Stimulated activated CD4-positive, alpha-beta T cell treated with anti-CD3 and anti-CD28 coated beads, Interleukin-2, amount 100 ng/mL, for 24 hours (primary cell): Measurements from ENCODE around the gene BTNL2.

ENCODE experiments used
- DNase-seq, 2 donors: peaks; one replicate each; pipeline ENCODE4 v3.0.0-alpha.2; 2020

BTNL2 gene

GRCh38 chr6:32413427-32414047, 6.6 kb upstream of the BTNL2 start:
- peak; percentile 90 to 92 for DNase-seq

GRCh38 chr6:32411566-32412327, 4.8 kb upstream of the BTNL2 start:
- DNase-seq = no peak

- no peak for DNase-seq
Measured at GRCh38 chr6:32410906-32411305, 3.9 kb upstream of the BTNL2 start.

- DNase-seq = no peak
Measured at GRCh38 chr6:32406197-32406596, 784 bp downstream of the BTNL2 start.

GRCh38 chr6:32405656-32406055, 1.3 kb downstream of the BTNL2 start:
- no peak for DNase-seq

DNA sequence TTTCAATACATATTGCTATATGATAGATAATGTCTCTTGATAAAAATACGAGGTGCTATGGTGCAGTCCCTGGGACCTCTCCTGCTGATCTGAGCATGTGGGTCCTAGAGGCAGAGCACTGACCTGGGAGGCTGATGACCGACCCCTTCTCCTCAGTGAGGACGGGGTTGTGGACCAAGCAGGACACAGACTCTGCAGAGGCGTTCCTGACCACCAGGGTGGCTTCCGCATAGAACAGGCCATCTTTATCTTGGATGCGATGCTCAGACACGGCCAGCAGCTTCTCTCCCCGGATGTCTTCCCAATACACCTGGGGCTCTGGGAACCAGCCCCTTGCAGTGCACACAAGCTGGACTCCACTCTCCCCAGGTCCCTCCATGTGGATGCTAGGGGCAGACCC, 4.2 kb downstream of the BTNL2 start:
- DNase-seq = no peak

GRCh38 chr6:32401284-32401963, 5.6 kb downstream of the BTNL2 start:
- no peak for DNase-seq

DNA sequence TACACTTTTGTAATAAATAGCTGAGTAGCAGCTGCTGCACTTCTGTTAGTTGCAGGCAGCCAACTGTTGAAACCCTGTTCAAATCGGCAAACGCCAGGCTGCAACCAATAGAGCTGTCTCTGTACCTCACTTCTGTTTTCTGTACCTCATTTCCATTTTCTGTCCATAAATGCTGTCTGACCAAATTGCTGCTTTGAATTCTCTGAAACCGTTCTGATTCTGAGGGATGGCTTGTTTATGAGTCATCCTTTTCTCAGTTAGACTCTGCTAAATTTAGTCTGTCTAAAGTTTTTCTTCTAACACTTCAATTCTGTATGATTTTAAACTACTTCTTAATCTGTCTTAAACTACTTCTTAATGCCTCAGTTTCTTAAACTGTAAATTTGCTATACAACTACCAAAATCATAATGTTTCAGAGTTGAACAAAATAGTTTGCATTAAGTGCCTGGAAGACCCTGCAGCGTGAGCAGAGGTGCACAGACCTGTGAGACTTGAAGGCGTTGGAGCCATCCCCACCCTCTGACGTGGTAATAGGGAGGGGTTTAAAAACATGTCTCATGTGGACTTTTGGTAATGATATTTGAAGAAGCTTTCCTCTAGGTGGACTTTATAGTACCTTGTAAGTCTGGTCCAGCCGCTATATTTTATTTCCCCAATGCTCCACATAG, 9.6 kb downstream of the BTNL2 start:
- DNase-seq = no peak

GRCh38 chr6:32396028-32396427, 11.0 kb downstream of the BTNL2 start:
- no peak for DNase-seq

GRCh38 chr6:32393665-32394420, 13.1 kb downstream of the BTNL2 start:
- no peak for DNase-seq

- no peak for DNase-seq
Measured at GRCh38 chr6:32391505-32391904, 15.5 kb downstream of the BTNL2 start.

- no peak for DNase-seq
Measured at GRCh38 chr6:32387589-32388340, 19.2 kb downstream of the BTNL2 start.

- DNase-seq = no peak
Measured at GRCh38 chr6:32386040-32386439, 20.9 kb downstream of the BTNL2 start.

GRCh38 chr6:32382757-32383420, 24.1 kb downstream of the BTNL2 start:
- DNase-seq = no peak

- DNase-seq = no peak
Measured at GRCh38 chr6:32379545-32379944, 27.4 kb downstream of the BTNL2 start.

- no peak for DNase-seq
Measured at GRCh38 chr6:32375739-32376529, 31.0 kb downstream of the BTNL2 start.

DNA sequence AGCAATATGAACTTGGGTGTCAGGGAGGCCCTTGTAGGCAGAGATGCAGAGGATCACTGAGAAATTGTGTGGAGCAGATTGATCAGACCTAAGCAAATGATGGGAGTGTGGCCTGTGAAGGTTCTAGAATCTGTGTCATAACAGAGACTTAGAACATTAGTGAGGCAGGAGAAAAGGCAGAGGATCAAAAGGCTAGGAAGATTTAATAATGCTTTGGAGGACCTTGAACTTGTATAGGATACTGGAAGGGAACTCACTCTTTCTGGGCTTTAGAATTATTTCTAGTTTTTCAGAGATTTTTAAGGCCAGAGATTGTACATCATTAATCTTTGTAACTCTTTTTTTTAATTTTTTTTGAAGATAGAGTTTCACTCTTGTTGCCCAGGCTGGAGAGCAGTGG, 35.2 kb downstream of the BTNL2 start, which contains the start of gene TSBP1:
Gene TSBP1 (minus strand): TSS at position 101 of the 400 bp plus-strand sequence. CDS start 197 bp downstream, outside the sequence.
- DNase-seq = no peak

DNA sequence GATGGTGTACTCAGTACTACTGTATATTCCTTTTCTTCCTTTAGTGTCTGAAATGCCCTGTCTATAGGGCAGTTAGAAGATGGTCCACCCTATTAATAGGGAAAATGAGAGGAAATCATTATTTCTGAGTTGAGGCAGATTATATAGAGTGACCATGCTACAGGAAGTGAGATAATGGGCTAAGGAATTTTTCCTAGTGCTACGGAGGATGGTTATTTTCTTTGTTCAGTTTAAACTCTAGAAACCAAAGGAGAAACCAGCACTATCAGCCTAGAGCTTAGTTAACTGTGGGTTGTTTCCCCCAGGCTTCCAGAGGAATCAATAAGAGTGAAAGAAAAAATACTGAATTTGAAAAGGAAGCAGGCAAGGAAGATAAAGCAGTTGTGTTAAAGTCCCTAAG, 35.8 kb downstream of the BTNL2 start:
- no peak for DNase-seq

GRCh38 chr6:32370505-32370904, 36.5 kb downstream of the BTNL2 start:
- DNase-seq = no peak

DNA sequence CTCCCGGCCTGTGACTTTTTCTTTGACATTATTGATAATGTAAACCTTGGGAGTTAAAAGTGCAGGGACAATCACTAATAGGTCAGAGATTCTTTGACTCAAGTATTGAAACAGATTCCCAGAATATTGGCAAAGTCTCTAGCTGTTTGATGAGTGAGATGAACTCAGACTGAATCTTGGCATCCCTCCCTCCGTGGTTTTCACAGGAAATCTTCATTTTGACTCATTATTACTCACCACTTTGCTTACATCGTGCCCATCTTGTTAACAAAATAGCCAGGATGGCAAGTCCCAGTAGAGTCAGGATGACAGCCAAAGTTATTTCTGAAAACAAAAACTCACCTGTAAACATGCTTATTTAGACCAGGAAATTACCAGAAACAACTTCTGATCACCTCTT, 37.3 kb downstream of the BTNL2 start:
- DNase-seq = no peak
